22Rv1 (cell line): ENCODE measurements around the gene NAT10.

Experiments
- ZFX ChIP-seq: fragments of 450-650 bp; IDR thresholded peaks from 2 replicates; pipeline ENCODE4 v1.6.1; 2017; ENCODE audit warnings: antibody characterized with exemption, borderline replicate concordance
- TF ChIP-seq, protein P1 (sequence below): fragments of 450-650 bp; IDR thresholded peaks from 2 replicates; pipeline ENCODE4 v1.5.1; 2017; ENCODE audit warnings: mild to moderate bottlenecking

GRCh38 chr11:34155757-34156062 lies 50.3 kb downstream of the NAT10 start:
- TF ChIP-seq, protein P1, sequence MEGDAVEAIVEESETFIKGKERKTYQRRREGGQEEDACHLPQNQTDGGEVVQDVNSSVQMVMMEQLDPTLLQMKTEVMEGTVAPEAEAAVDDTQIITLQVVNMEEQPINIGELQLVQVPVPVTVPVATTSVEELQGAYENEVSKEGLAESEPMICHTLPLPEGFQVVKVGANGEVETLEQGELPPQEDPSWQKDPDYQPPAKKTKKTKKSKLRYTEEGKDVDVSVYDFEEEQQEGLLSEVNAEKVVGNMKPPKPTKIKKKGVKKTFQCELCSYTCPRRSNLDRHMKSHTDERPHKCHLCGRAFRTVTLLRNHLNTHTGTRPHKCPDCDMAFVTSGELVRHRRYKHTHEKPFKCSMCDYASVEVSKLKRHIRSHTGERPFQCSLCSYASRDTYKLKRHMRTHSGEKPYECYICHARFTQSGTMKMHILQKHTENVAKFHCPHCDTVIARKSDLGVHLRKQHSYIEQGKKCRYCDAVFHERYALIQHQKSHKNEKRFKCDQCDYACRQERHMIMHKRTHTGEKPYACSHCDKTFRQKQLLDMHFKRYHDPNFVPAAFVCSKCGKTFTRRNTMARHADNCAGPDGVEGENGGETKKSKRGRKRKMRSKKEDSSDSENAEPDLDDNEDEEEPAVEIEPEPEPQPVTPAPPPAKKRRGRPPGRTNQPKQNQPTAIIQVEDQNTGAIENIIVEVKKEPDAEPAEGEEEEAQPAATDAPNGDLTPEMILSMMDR, result no peak
- no peak for TF ChIP-seq ZFX
